Bronchus fibroblast of lung (primary cell): ENCODE measurements around the gene SLC1A7. TPM values are rescaled to one million over a fixed set of nuclear protein-coding genes. Genes with fewer than 3 reads are reported as not detected.

Experiments used
- total RNA-seq: library from RNA; depleted of rRNA; stranded (reverse); fragments of >200 nt; gene quantifications from 2 replicates; pipeline ENCODE4 v1.2.3, GENCODE V29; 2015

SLC1A7 gene
- total RNA-seq: not detected in 2 replicates

GRCh38 chr1:53142226-53142853 is at the start of gene SLC1A7:
SLC1A7 (minus strand) TSS chr1:53142638; CDS start chr1:53142449, 189 bp downstream.

GRCh38 chr1:53061859-53062707 is 80.4 kb downstream of the SLC1A7 start, which contains the start of gene PODN:
PODN (plus strand) TSS chr1:53062213; CDS start chr1:53069856, 7,643 bp downstream.

Other genes with a start within 250 kb of the SLC1A7 start
- gene ECHDC2, start 220.9 kb downstream of the SLC1A7 start, total RNA-seq: 8.8 and 11.4 TPM in 2 replicates
- 72.4 and 83.9 TPM in 2 replicates for gene SCP2, start 215.4 kb downstream of the SLC1A7 start, total RNA-seq
- gene PODN, start 80.4 kb downstream of the SLC1A7 start, total RNA-seq: 0.30 and 0.84 TPM in 2 replicates
- 15.8 and 19.7 TPM in 2 replicates for gene CPT2, start 54.2 kb upstream of the SLC1A7 start, total RNA-seq
- gene CZIB, start 78.0 kb upstream of the SLC1A7 start, total RNA-seq: 79.4 and 79.5 TPM in 2 replicates
- gene MAGOH, start 95.9 kb upstream of the SLC1A7 start, total RNA-seq: 35.0 and 39.5 TPM in 2 replicates
- 20.0 and 22.4 TPM in 2 replicates for gene LRP8, start 185.4 kb upstream of the SLC1A7 start, total RNA-seq